Activated naive CD4-positive, alpha-beta T cell treated with anti-CD3 and anti-CD28 coated beads, Interleukin-2, amount 10 ng/mL, durations not matched to agents 7 days and 5 days (primary cell): Measurements from ENCODE around the gene PRAC1.

Experiments
- CTCF ChIA-PET: fragments of 350-600 bp; sonication (Branson Sonifier 250); formaldehyde crosslinking; loops from one replicate; lab custom pipeline; 2021; ENCODE audit warnings: antibody characterized with exemption; lab: Charles Lee
- DNase-seq: peaks from one replicate; pipeline ENCODE4 v3.0.0-alpha.2; 2020
- H3K27ac Mint-ChIP-seq: one replicate; pipeline ENCODE4 v1.8.0; 2021; ENCODE audit warnings: mild to moderate bottlenecking, moderate library complexity, mixed read lengths
- H3K27me3 Mint-ChIP-seq: one replicate; pipeline ENCODE4 v1.8.0; 2021; ENCODE audit warnings: mild to moderate bottlenecking, mixed read lengths
- H3K36me3 Mint-ChIP-seq: one replicate; pipeline ENCODE4 v1.8.0; 2021; ENCODE audit warnings: mixed read lengths
- H3K4me1 Mint-ChIP-seq: one replicate; pipeline ENCODE4 v1.8.0; 2021; ENCODE audit warnings: mixed read lengths
- H3K4me3 Mint-ChIP-seq: one replicate; pipeline ENCODE4 v1.8.0; 2021; ENCODE audit warnings: mild to moderate bottlenecking, moderate library complexity, mixed read lengths
- H3K9me3 Mint-ChIP-seq: one replicate; pipeline ENCODE4 v1.8.0; 2021; ENCODE audit warnings: mixed read lengths

PRAC1 gene

DNA sequence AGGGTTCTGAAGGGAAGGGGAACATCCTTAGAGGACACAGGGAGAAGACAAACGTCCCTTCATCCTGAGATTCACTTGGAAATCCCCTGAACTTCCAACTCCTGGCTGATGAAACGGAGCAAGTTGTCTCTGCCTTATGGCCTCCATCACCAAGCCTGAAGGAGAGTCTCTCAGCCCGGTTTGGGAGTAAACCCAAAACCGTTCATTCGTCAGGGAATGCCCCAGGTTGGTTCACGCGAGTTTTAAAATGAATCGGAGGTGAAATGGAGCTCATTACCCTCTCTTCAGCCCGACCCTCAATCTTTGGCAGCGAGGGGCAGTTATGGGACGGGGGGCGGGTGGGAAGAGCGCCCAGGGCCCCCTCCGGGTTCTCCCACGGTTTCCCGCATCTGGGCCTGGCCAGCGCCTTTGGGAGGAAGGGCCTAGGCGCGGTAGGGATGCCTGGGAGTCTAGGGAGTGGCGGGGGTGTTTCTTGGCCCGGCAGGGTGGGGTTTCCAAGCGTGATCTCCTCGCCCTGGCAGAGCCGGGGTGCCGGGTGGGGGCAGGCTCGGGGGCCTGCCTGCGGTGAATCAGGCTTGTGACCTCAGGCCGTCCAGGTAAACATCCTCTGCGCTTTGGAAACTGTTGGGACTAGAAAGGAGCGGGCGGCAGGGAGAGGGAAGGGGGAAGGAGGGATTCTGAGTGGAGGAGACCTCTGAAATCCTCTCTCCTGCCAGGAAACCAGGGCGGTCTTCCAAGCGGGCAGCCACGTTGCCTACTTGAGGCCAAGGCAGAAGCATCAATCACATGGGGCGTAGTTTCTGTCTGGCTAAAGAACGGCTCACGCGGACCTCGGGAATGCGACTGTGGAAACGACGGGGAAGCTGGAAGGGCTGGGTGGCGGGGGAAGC is 30.3 kb upstream of the PRAC1 start:
- DNase-seq, result no peak
- Mint-ChIP-seq H3K4me3 (no peak overlapping the region), H3K27me3 (peaks cover 98% of the 10 kb centered on the region), H3K36me3 (peaks cover 1% of the 10 kb centered on the region), H3K4me1 (peaks cover 3% of the 10 kb centered on the region), H3K9me3 (no peaks in the 10 kb centered on the region), H3K27ac (peak overlapping the region; percentile 2)
- CTCF ChIA-PET, result no interaction called here

- Mint-ChIP-seq H3K9me3 (no peaks in the 10 kb centered on the region), H3K27me3 (peaks cover 98% of the 10 kb centered on the region), H3K4me1 (peaks cover 3% of the 10 kb centered on the region), H3K4me3 (no peak overlapping the region), H3K36me3 (peaks cover 1% of the 10 kb centered on the region), H3K27ac (no peak overlapping the region)
- CTCF ChIA-PET, result interaction anchor here (1.4 to 2.3 kb wide), 6 partner anchors 28 to 134 kb away, joined by 3 to 13 read pairs (median 5); partner anchors contain the start of genes HOXB9 and PRAC2
- DNase-seq, result no peak
Observed at GRCh38 chr17:48751733-48752398, 29.5 kb upstream of the PRAC1 start.

DNA sequence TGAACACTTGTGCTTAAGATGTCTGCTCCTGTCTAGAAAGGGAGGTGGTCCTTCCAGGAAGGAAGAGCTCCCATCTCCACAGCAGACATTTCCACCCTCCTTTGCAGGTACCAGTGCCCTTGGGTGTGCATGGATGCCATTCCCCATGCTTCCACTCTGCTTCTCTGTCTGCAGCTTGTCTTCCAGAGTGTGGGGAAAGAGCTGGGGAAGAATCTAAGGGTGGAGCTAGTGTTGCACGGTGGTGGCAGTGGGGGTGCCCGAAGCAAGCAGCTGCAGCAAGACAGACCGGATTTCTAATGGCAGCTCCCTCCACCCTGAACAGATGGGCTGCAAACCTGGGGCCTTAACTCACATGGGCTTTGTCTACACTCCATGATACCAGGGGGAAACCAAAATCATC is 28.9 kb upstream of the PRAC1 start:
- Mint-ChIP-seq H3K9me3 (no peaks in the 10 kb centered on the region), H3K27me3 (peaks cover 98% of the 10 kb centered on the region), H3K4me3 (no peak overlapping the region), H3K4me1 (peaks cover 4% of the 10 kb centered on the region), H3K36me3 (peaks cover 2% of the 10 kb centered on the region), H3K27ac (no peak overlapping the region)
- no peak for DNase-seq
- CTCF ChIA-PET, result interaction anchor here (1.4 to 2.3 kb wide), 6 partner anchors 27 to 133 kb away, joined by 3 to 13 read pairs (median 5); partner anchors contain the start of genes HOXB9 and PRAC2

DNA sequence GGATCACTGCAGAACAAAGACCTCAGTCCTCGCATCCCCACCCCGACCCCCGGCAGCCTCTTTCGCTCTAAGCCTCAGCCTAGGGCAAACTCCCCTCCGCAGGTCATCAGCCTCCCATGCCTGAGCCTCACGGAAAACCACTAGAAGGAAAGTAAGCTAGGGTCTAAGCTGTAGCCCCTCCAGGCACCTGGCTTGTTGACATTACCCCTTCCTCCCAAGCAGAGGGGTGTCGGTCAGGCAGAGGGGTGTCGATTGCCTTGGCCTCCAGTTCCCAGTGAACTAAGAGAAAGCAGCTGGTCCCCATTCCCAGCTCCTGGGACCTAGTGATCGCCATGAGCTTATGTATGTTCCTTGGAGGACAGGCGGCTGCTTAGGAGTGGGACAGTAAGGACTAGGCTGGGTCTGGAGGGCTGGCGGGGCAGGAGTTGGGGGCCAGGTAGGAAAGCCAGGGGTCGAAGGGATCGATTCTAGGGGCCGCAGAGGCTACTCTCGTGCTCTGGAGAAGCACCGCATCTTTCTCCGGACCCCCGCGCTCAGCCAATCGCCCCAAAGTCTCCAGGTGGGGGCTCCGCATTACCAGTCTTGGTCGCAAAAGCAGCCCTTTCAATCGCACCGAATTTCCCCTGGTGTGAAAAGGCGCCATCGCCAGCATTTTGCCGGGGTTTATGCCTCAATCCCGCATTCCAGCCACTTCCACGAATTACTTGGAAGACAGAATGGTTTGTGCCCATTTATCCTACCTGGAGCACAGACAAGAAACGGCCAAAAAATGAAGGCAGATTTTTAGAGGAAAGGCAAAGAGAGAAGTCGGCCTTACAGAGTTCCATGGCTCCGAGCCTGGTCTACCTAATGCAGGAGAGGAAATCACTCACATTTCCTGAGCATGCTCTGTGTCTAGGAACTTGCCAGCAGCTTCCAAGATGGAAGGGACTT is 27.6 kb upstream of the PRAC1 start:
- Mint-ChIP-seq H3K4me3 (no peak overlapping the region), H3K27me3 (peaks cover 98% of the 10 kb centered on the region), H3K9me3 (no peaks in the 10 kb centered on the region), H3K4me1 (peaks cover 6% of the 10 kb centered on the region), H3K27ac (no peak overlapping the region), H3K36me3 (peaks cover 2% of the 10 kb centered on the region)
- CTCF ChIA-PET, result interaction anchor here (1.5 to 2.3 kb wide), 4 partner anchors 26 to 129 kb away, joined by 3 to 13 read pairs (median 8); partner anchors contain the start of gene PRAC2
- DNase-seq, result no peak

GRCh38 chr17:48748718-48749566 is 26.6 kb upstream of the PRAC1 start:
- Mint-ChIP-seq H3K9me3 (no peaks in the 10 kb centered on the region), H3K4me1 (peaks cover 6% of the 10 kb centered on the region), H3K36me3 (peaks cover 2% of the 10 kb centered on the region), H3K27me3 (peaks cover 98% of the 10 kb centered on the region), H3K27ac (peak overlapping the region; percentile 51), H3K4me3 (no peak overlapping the region)
- no peak for DNase-seq
- CTCF ChIA-PET, result interaction anchor here (0.9 to 1.5 kb wide), 2 partner anchors 10 to 25 kb away, joined by 3 read pairs; no protein-coding TSS in a partner anchor

- H3K4me1 Mint-ChIP-seq, result peaks cover 6% of the 10 kb centered on the region
Observed at GRCh38 chr17:48747445-48748363, 25.4 kb upstream of the PRAC1 start.

DNA sequence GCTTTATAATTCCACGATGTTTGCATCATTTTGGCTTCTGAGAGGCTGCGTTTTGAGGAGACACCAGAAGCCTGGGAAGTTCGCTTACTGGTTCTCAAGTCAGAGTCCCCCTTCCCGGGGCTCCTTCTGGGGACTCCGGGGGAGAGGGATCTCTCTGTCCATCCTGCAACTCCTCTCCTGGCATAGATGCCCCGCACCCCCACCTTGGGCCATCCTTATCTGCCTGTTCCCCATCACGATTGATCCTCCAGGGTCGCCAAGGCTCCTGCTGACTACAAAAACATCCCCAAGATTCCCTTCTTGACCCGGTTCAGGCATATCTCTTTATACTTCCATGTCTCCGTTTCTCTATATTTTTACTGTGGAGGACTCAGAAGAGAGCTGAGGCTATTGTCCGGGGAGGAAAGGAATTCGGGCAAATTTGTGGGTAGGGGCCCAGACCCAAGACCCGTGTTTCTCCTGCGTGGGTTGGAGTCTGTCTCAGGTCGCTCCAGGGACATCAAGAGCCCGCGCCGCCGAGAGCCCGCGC is 24.7 kb upstream of the PRAC1 start:
- CTCF ChIA-PET, result interaction anchor here (1.2 to 5.9 kb wide), 3 partner anchors 23 to 30 kb away, joined by 3 to 28 read pairs (median 5); partner anchors contain the start of genes PRAC1 and PRAC2
- Mint-ChIP-seq H3K4me3 (no peak overlapping the region), H3K27ac (peak overlapping the region; percentile 37), H3K36me3 (peaks cover 2% of the 10 kb centered on the region), H3K27me3 (peaks cover 98% of the 10 kb centered on the region), H3K4me1 (peaks cover 6% of the 10 kb centered on the region), H3K9me3 (no peaks in the 10 kb centered on the region)
- no peak for DNase-seq

More at GRCh38 chr17:48747445-48748363, 25.4 kb upstream of the PRAC1 start:
- Mint-ChIP-seq H3K9me3 (no peaks in the 10 kb centered on the region), H3K4me3 (no peak overlapping the region), H3K27me3 (peaks cover 98% of the 10 kb centered on the region), H3K27ac (no peak overlapping the region), H3K36me3 (peaks cover 2% of the 10 kb centered on the region)
- CTCF ChIA-PET, result interaction anchor here (0.9 to 5.9 kb wide), 3 partner anchors 9 to 28 kb away, joined by 3 to 28 read pairs (median 3); partner anchors contain the start of genes PRAC1 and PRAC2
- no peak for DNase-seq

GRCh38 chr17:48745381-48746275 is 23.3 kb upstream of the PRAC1 start:
- Mint-ChIP-seq H3K27ac (no peak overlapping the region), H3K4me1 (peaks cover 6% of the 10 kb centered on the region), H3K4me3 (no peak overlapping the region), H3K27me3 (peaks cover 98% of the 10 kb centered on the region), H3K36me3 (peaks cover 2% of the 10 kb centered on the region), H3K9me3 (no peaks in the 10 kb centered on the region)
- CTCF ChIA-PET, result interaction anchor here (1.3 to 5.9 kb wide), 3 partner anchors 22 to 109 kb away, joined by 4 to 28 read pairs (median 5); partner anchors contain the start of genes PRAC1 and PRAC2
- no peak for DNase-seq

DNA sequence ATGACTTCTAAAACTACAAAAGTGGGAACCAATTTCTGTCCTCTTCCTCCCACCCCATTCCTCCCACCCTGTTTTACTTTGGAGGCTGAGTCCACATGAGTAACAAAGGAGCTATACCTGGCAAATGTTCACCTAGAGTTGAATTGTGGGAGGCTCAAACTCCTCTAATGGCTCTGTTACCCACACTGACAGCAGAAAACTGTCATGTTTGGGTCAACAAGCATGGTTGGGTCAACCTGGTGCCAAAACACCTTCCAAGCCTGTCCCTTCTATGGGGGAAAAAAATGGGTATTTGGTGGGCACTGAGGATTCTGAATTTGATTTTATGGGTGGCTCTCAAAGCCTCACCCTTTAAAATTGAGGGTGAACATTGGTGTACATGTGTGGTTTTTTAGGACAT is 18.2 kb upstream of the PRAC1 start:
- H3K27ac Mint-ChIP-seq, result no peak overlapping the region
- H3K36me3 Mint-ChIP-seq, result no peaks in the 10 kb centered on the region
- no peak for DNase-seq
- peaks cover 100% of the 10 kb centered on the region for H3K27me3 Mint-ChIP-seq
- no peaks in the 10 kb centered on the region for H3K9me3 Mint-ChIP-seq
- peaks cover 3% of the 10 kb centered on the region for H3K4me1 Mint-ChIP-seq
- CTCF ChIA-PET, result no interaction called here
- H3K4me3 Mint-ChIP-seq, result no peak overlapping the region

- H3K27ac Mint-ChIP-seq, result peak overlapping the region; percentile 71
- peaks cover 100% of the 10 kb centered on the region for H3K27me3 Mint-ChIP-seq
- CTCF ChIA-PET, result interaction anchor here (1.0 to 1.6 kb wide), 2 partner anchors 10 to 14 kb away, joined by 3 to 8 read pairs; no protein-coding TSS in a partner anchor
- no peaks in the 10 kb centered on the region for H3K36me3 Mint-ChIP-seq
- H3K9me3 Mint-ChIP-seq, result no peaks in the 10 kb centered on the region
- H3K4me3 Mint-ChIP-seq, result peak overlapping the region; percentile 28
- DNase-seq, result no peak
- H3K4me1 Mint-ChIP-seq, result peaks cover 3% of the 10 kb centered on the region
Observed at GRCh38 chr17:48738803-48739526, 16.6 kb upstream of the PRAC1 start.
